GM21723 (cell line): ENCODE data around the gene HSD11B2.

Experiments
- ATAC-seq: cut with Tn5 transposase; IDR thresholded peaks from one replicate; pipeline ENCODE4 v1.9.1; 2021; ENCODE audit warnings: mild to moderate bottlenecking, moderate library complexity; ENCODE audit not compliant: unreplicated experiment

HSD11B2 gene

DNA sequence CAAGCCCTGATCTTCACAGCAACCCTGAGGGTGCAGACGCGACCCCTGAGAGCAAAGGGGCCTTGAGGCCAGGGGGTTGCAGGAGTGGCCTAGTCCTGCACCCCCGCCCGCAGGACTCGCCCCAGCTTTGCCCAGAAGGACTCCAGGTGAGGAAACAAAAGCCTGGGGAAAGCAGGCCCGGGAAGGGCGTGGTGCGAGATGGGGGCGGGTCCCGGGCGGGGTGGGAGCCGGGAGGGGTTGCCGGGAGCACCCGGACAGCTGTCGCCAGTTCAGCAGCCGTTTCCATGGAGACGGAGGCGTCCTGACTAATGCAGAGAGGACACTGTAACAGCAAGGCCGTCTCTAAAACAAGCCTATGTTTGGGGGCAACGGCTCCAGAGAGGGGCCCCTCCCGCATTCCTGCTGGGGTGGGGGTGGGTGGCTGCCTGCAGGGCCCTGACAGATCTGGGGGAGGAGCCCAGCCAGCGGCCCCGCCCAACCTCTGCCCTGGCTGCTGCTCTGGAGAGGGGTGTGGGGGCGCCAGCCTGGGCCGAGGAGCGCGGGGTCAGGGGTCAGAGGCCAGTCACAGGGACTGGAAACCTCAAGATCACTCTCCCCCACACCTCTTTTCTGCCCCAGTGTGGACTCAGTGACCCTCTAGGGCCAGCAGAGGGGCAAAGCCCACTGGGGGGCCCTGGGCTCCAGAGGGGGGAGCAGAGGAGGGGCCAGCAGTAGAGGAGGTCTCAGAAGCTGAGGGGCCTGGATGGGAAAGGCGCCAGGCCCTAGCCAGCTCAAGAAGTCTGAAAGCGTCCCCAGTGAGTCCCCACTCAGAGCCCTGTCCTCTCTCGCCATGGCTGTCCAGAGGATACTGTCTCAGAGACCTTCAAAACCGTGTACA, 34.5 kb upstream of the HSD11B2 start:
- ATAC-seq = no peak

DNA sequence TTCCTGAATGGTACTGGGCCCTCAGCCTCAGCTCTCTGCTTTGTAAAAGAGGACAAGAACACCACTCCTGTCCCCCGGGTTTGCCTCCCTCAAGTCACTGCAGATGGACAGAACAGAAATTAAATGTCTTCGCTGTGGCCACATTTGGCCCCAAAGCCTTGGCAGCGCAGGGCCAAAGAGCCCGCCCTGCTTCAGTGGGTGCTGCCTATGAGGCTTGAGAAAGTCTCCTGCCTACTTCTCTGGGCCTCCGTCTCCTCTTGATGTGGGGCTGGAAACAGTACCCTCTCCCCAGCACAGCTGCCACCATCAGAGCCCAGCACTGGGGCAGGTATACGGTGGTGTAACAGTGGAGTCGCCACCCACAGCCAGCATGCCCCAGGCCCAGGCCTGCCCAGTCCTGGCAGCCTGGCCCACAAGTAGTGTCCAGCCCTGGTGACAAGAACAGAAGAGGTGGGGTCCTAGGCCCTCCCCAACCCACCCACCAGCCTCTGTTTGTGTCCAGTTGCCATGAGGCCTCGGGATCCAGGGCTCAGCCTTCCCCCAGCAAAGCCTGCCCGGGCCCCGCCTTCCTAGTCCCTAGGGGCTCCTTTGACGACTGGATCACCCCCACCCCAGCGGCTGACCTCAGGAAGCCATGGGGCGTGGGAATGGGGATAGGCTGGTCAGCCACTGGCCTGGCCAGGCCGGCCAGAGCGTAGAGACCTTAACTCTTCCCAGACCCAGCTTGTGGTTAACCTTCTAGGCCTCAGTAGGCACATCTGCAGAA, 33.7 kb upstream of the HSD11B2 start:
- ATAC-seq = no peak

DNA sequence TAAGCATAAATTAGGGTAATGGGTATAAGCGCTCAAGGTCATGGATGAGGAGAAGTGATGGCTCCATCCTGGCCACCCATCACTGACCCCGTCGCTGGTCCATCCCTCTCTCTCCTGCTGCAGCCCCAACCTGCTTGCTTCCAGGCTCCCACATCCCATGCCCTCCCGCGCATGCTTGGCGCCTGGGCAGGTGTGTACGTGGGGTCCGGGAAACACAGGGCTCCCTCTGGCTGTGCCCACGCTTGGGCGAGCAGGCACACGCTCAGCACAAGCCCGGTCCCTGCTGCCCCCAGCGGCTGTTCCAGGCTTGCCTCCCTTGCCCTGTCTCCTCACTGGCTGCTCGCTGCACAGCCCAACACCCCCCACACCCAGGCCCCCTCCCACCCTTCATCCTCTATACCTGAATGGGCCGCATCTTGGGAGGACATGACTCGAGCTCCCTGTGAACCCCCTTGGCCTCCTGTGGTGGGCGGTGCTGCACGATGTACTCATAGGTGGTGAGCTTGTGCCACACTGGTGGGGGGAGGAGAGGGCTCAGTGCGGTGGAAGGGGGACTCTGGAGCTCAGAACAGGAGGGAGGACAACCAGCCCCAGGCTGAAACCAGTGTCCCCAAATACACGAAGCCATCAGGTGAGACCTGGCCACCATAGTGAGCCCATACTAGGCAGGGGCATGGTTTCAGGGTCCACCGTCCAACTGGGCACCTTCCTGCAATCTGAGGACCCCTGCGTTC, 32.9 kb upstream of the HSD11B2 start:
- ATAC-seq = no peak

DNA sequence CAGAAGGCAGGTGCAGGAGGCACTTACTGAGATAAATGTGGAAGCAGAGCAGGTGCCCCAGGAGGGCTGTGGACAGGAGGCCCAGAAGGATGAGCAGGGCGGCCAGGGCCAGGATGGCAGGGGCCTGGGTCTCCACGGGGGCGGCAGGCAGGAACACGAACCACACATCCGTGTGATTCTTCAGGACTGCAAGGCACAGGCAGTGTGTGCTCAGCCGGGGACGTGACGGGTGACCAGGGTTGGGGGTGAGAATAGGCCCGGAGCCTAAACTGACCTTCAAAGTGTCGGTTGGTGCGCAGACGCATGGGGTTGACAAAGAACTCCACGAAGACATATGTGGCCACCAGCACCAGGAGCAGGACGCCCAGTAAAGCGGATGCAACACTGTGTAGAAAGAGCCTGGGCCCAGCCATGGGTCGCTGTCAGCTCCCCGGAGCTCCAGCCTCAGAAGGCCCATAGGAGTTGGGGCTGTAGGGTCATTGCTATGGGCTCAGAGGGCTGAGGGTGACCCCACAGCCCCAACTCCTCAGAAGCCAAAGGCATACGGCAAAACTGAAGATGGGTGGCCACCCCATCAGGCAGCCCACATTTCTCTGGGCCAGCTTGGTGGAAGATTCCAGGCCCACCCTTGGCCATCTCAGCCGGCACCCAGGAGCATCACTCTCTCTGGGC, 32.2 kb upstream of the HSD11B2 start:
- no peak for ATAC-seq

DNA sequence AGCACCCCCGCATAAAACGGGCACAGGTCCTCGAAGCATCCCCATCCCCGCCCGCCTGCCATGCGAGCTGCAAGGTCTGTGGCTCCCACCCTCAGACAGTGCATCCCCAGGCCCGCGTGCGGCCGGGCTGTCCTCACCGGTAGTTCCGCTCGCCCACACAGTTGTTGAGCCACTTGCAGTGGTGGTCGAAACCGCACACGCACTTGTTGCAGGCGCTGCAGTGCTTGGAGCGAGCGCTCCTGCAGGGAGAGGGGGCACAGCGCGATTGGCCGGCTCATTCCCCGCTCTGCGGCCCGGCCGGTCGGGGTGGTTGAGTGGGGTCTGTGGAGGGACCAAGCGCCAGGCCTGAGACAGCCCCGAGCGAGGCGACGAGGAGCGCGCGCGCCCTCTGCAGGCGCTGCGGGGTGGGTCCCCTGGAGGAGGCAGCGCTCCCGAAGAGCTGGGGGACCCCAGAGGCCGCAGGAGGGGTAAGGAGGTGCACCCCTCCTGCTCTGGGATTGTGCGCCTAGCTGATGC, 31.6 kb upstream of the HSD11B2 start:
- ATAC-seq = no peak

DNA sequence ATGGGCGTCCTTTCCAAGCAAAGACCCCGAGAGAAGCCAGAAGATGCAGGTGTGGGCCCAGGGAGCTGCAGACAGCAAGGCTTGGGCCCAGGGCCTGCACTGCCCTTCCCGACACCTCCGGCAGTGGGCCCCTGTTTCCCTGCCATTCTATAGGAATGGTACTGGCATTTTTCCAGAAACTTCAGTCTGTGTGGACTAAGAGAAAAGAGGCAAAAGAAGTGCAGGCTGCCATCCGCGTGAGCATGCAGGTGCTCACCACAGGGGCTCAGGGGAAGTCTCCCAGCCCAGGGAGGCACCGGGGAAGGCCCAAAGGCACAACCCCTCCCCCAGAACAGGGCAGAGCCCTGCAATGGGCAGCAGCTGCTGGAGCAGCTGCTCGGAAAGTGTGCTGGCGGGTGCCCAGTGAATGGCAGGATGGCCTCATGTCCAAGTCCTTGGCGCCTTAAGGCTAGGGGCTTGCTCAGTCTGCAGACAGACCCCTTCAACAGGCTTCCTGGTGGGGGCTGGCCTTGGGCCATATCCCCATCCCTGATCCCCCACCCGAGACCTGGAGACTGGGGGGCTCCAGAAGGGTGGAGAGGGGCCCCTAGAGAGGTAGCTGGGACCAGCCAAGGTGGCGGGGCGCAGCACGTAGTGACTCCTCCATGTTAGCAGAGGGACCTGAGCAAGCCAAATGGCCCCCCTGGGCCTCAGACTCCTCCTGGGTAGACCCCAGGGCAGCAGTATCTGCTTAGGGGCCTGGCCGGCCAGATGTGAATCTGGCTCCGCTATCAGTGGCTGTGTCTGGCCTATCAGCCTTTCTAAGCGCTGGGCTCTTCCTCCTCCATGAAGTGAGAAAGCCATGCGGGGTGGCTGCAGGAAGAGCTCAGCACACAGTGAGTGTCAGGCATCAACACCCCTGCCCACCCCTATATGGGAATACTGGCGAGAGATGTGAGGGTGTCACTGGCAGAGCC, 30.9 kb upstream of the HSD11B2 start:
- ATAC-seq = no peak

DNA sequence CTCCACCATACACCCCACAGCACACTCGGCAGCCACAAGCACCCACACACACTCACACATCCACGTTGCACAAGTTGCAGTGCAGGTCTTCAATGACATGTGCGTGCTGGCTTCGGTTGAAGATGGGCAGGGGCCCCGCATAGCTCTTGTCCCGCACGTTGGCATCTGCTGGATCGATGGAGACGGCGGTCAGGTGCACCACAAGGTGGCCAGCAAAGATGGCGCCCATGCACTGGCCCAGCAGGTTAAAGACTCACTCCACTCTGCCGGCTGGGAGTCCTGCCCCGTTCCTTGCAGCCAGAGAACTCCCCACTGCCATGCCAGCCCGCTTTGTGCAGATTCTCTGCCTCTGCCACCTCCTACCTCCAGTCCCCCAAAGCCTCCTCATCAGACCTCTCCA, 30.0 kb upstream of the HSD11B2 start:
- no peak for ATAC-seq

DNA sequence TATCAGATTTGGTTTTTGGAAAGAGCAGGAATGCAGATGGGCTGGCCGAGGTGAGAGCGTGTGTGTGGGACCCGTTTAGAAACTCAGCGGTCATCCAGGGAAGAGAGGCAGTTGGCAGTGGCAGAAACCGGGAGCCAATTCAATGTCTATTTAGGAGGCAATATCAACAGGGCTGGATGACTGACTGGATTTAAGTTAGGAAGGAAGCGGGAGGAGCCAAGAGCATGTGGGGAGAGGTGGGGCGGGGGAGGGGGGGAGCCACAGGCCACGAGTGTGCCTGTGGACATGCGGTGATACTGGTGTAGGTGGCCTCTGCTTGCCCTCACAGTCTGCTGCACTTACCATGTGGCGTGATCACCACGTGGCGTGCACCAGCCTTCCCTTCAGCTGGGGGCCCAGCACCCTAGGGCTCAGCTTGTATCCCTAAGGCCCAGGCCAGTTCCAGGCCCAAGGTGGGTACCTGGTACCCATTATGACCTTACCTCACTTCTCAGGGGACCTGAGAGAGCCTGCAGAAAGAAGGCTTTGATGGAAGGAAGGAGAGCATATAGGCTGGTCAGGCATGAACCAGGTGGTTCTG, 26.9 kb upstream of the HSD11B2 start:
- ATAC-seq = no peak

DNA sequence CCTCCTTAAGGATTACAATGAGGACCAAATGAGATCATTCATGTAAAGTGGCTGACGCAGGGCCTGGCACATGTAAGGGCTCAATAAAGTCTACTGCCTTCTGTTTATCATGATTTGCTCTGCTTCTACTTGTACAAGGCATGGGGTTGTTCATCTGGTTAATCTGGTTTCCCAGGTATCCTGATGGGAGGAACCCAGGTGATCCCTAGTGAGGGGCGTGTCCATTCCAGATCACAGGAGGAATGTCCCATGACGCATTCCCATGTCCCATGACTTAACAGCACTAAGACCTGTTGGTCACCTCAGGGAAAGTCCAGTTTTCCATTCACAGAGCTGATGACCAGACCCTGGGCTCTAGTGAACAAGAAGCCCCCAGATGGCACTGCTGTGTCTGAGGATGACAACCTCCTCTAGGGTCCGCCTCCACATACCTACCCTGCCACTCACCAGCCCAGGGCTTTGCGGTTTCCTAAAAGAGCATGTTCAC, 26.1 kb upstream of the HSD11B2 start:
- ATAC-seq = no peak

DNA sequence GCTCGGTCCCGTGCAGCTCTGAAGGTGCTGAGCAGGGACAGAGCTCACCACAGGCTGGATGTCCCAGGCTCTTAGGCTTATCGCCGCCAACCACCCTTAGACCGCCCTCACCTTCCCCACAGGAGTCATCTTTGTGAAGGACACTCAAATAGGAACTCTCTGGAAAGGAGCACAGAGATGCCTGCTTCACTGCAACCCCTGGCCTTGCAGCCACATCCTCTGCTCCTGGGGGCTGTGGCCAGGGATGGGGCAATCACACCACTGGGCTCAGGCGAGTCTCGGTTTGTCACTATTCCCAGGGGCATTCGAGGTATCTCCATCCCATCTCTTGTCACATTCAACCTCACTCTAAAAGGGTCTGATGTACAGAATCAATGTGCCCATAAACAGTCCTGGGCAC, 25.6 kb upstream of the HSD11B2 start:
- no peak for ATAC-seq

DNA sequence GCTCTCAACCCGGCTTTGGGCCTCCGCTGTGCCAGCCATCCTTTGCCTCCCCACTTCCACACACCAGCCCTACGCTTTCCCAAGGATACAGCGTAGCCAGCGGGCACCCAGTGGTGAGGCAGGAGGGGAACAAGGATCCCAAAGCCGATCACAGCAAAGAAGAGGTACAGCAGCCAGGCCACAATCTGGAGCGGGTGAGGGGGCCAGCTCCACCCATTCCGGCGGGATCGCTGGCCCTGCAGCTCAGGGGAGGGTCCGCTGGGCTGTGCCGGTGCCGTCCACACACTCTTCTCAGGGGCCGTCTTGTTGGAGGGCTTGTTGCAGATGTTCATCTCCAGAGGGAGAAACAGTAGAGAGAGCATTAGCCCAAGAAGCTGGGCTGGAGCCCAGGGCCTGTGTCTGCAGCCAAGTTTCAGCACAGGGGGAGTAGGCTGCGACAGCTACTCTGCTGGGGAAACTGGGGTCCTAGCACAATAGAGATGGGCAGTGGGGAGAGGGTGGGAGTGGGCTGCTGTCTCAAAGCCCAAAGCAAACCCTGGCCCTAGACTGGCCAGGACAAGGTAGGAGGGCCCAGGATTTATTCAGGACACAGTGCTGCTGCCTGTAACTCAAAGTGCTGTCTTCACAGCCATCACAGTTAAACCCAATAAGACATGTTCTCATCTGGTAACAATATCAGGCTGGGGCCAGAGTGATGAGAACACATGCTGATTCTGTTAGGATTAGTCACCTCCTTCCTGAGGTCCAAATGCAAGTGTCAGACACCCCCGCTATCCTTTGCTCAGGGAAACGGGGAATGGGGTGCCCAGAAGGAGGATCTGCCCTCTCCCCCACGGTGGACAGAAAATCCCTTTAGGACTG, 24.6 kb upstream of the HSD11B2 start:
- ATAC-seq = no peak

DNA sequence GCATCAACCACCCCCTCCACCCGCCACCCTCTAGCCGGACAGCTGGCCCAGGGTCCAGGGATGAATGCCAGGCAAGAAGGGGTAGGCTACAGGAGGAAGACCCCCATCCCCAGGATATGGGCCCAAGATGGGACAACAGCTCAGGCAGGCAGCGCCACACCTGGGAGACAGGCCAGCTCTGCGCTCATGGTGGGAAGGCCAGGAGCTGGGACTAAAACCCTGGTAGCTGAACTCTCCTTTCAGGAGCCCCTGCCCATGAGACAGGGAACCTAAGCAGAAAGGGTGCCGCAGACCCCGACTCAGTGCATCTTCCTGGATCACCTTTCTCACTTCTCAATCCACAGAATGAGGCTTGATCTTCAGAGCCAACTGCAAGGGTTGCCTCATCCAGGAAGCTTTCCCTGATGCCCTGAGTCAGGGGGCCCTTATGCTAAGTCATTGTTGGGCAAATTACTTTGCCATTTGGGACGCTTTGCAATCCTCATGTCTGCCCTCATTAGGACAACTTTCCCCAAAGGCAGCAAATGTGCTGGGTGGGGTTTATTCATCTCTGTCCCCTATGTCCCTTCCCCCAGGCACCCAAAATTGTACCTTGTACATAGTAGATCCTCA, 23.6 kb upstream of the HSD11B2 start:
- no peak for ATAC-seq

DNA sequence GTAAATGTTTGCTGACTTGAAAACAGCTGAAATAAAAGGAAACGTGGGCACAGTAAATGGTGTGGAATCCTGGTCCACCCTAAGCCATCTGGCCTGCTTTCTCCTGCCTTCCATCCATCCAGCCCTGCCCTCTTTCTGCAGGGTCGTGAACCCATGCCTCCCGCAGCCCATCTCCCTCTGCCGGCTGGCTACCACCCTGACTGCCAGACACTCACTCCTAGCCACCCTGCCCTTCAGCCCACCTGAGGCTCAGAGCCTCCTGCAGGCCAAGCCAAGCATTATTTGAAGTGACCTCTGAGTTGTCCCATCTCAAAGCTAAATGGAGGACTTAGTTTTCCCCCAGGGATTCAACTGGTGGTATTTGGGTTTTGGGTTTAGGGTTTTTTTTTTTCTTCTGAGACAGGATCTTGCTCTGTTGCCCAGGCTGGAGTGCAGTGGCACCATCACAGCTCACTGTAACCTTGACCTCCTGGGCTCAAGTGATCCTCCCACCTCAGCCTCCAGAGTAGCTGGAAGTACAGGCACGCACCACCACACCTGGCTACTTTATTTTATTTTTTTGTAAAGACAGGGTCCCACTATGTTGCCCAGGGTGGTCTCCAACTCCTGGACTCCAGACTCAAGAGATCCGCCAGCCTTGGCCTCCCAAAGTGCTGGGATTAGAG, 23.0 kb upstream of the HSD11B2 start:
- no peak for ATAC-seq

DNA sequence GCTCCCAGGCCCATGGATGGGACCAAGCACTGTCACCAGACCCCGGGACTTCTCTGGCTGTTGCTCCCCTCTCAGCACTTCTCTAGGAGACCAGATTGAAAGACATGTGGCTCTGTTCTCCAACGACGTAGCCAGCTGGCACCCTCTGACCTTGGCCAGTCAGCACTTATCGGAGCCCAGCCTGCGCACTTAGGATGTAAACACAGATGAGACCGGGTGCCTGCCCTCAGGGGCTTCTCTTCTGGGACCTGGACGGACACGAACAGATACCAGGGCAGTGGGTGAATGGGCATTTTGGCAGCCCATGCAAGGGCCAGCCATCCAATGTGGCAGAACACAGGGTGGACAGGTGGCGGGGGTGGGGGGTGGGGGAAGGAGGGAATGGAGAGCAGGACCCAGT, 21.3 kb upstream of the HSD11B2 start:
- no peak for ATAC-seq

DNA sequence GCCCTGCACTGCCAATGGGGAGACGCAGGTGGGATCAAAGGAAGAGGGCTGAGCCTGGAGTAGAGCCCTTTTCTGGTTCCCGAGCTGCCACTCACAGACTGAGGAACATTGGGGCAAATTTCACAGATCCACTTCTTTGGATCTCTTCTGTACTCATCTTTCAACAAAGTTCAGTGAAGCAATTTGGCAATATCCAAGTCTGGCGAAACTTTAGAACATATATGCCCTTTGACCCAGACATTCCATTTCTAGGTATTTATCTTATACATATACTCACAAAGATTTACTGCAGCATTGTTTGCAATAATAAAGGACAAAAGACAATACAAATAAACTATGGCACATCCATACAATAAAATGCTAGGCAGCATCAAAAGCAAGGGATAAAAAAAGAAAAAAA, 19.6 kb upstream of the HSD11B2 start:
- ATAC-seq = no peak

DNA sequence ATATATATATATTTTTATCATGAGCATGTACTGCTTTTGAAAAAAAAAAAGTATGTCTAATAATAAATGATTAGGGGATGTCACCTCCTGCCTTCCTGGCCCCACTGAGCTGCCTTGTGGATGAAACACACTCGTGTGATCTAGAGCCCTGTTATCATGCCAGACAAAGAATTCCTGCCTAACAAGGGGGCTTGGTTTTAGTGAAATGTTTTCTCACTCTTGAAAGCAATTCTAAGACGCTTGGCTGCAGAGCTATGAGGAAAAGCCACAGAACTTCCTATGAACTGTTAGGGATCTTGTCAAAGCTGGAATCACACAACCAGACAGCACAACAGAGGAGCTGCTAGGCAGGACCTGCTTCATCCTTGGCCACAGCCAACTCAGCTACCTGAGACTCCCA, 18.6 kb upstream of the HSD11B2 start:
- no peak for ATAC-seq
